Neuronal stem cell (in vitro differentiated cells): ENCODE results near the gene TRABD.

Experiments
- DNase-seq: peaks from one replicate; pipeline ENCODE4 v3.0.0-alpha.2; 2013; ENCODE audit warnings: low spot score
- H2AFZ ChIP-seq: one replicate; pipeline ENCODE4 v1.6.1; 2013; ENCODE audit warnings: mild to moderate bottlenecking, low read length, inconsistent platforms
- H2AK5ac ChIP-seq: 2 replicates; pipeline ENCODE4 v1.6.1; 2013; ENCODE audit warnings: low read depth, mild to moderate bottlenecking, inconsistent platforms, low read length, moderate library complexity, mixed read lengths
- H2BK120ac ChIP-seq: 2 replicates; pipeline ENCODE4 v1.6.1; 2013; ENCODE audit warnings: low read depth, mild to moderate bottlenecking, inconsistent platforms, low read length, moderate library complexity, mixed read lengths
- H2BK12ac ChIP-seq: one replicate; pipeline ENCODE4 v1.6.1; 2013; ENCODE audit warnings: low read length, inconsistent platforms
- H2BK15ac ChIP-seq: 2 replicates; pipeline ENCODE4 v1.6.1; 2013; ENCODE audit warnings: mild to moderate bottlenecking, low read length, inconsistent platforms, mixed read lengths
- H2BK5ac ChIP-seq: one replicate; pipeline ENCODE4 v1.6.1; 2013; ENCODE audit warnings: inconsistent platforms, mild to moderate bottlenecking, low read length, moderate library complexity
- H3K14ac ChIP-seq: one replicate; pipeline ENCODE4 v1.6.1; 2013; ENCODE audit warnings: low read length, inconsistent platforms
- H3K18ac ChIP-seq: 2 replicates; pipeline ENCODE4 v1.6.1; 2013; ENCODE audit warnings: low read length, inconsistent platforms
- H3K23ac ChIP-seq: 2 replicates; pipeline ENCODE4 v1.6.1; 2013; ENCODE audit warnings: low read depth, mild to moderate bottlenecking, mixed read lengths, low read length, inconsistent platforms; ENCODE audit not compliant: poor library complexity
- H3K27ac ChIP-seq: replicated peaks from 3 replicates; pipeline ENCODE4 v1.5.1; 2013; ENCODE audit warnings: low read length, inconsistent platforms
- H3K27me3 ChIP-seq, 3 experiments: 2 replicates each; pipeline ENCODE4 v1.6.1; 2013; ENCODE audit warnings: low read length in 3 of 3, mild to moderate bottlenecking in 2 of 3, inconsistent platforms in 1 of 3, low read depth in 1 of 3, mixed read lengths in 1 of 3, moderate library complexity in 1 of 3; ENCODE audit not compliant: control insufficient read depth in 3 of 3, insufficient read depth in 3 of 3
- H3K36me3 ChIP-seq, 2 donors: replicated peaks in 1 of 2; 2 replicates each; pipeline ENCODE4 v1.6.1; 2013; ENCODE audit warnings: low read length in 2 of 2; ENCODE audit not compliant: control insufficient read depth in 2 of 2, insufficient read depth in 2 of 2
- H3K4ac ChIP-seq: 2 replicates; pipeline ENCODE4 v1.6.1; 2013; ENCODE audit warnings: inconsistent platforms, mild to moderate bottlenecking, low read length, moderate library complexity
- H3K4me1 ChIP-seq, 2 donors: 1 replicate in 1 of 2; 2 replicates in 1 of 2; pipeline ENCODE4 v1.6.1; 2013; ENCODE audit warnings: low read length in 2 of 2, low read depth in 1 of 2; ENCODE audit not compliant: control insufficient read depth in 2 of 2, insufficient read depth in 1 of 2
- H3K4me2 ChIP-seq: one replicate; pipeline ENCODE4 v1.6.1; 2013; ENCODE audit warnings: mild to moderate bottlenecking, low read length, inconsistent platforms; ENCODE audit not compliant: insufficient read depth, poor library complexity, severe bottlenecking
- H3K4me3 ChIP-seq, 2 donors: 2 replicates each; pipeline ENCODE4 v1.5.1; 2013; ENCODE audit warnings: low read length in 2 of 2, mild to moderate bottlenecking in 2 of 2, inconsistent platforms in 1 of 2, moderate library complexity in 1 of 2
- H3K79me1 ChIP-seq: one replicate; pipeline ENCODE4 v1.6.1; 2013; ENCODE audit warnings: low read depth, mild to moderate bottlenecking, inconsistent platforms, low read length, moderate library complexity
- H3K9ac ChIP-seq: one replicate; pipeline ENCODE4 v1.6.1; 2013; ENCODE audit warnings: mild to moderate bottlenecking, low read depth, low read length, inconsistent platforms; ENCODE audit not compliant: poor library complexity
- H3K9me3 ChIP-seq, 2 donors: replicated peaks in 1 of 2; 2 replicates each; pipeline versions ENCODE3 to v1.6.1; 2013; ENCODE audit warnings: low read length in 2 of 2, mild to moderate bottlenecking in 2 of 2, inconsistent platforms in 1 of 2, low read depth in 1 of 2, mixed read lengths in 1 of 2, moderate library complexity in 1 of 2; ENCODE audit not compliant: control insufficient read depth in 2 of 2, insufficient read depth in 1 of 2
- H4K8ac ChIP-seq: one replicate; pipeline ENCODE4 v1.6.1; 2013; ENCODE audit warnings: low read depth, mild to moderate bottlenecking, inconsistent platforms, low read length, moderate library complexity
- H4K91ac ChIP-seq: one replicate; pipeline ENCODE4 v1.6.1; 2013; ENCODE audit warnings: low read length, low read depth, mild to moderate bottlenecking, inconsistent platforms; ENCODE audit not compliant: poor library complexity
- WGBS, 2 donors: extraction: QIAGEN DNeasy Blood & Tissue Kit; methylation state at CpG; one replicate each; pipeline ENCODE4 v1.1.7; 2013; ENCODE audit warnings: missing lambda C conversion rate in 2 of 2, mixed read lengths in 1 of 2; ENCODE audit not compliant: insufficient read length in 2 of 2, insufficient replicate concordance in 1 of 2; ENCODE audit errors: extremely low coverage in 2 of 2; 5-methylcytosine and 5-hydroxymethylcytosine counted together

Gene TRABD

GRCh38 chr22:50183141-50183971, 2.4 kb upstream of the TRABD start:
- H3K18ac ChIP-seq = peak overlapping the region; percentile 57
- H2BK12ac ChIP-seq = peak overlapping the region; percentile 41
- peak overlapping the region; percentile 89 for H3K14ac ChIP-seq
- H2BK15ac ChIP-seq = peak overlapping the region; percentile 58
- H3K4ac ChIP-seq = no peak overlapping the region
- H3K36me3 ChIP-seq = peaks cover 0 to under 1% of the 10 kb centered on the region in 2 donors
- peak overlapping the region; percentile 73 for H3K23ac ChIP-seq
- no peak overlapping the region for H3K27ac ChIP-seq
- peaks cover 9 to 15% of the 10 kb centered on the region in 2 donors for H3K4me1 ChIP-seq
- WGBS, 2 donors = no CpG with 5 or more reads among the region's 19 CpGs
- peak overlapping the region; percentile 93 for H2AK5ac ChIP-seq
- peak overlapping the region; percentile 80 for H2AFZ ChIP-seq
- H2BK120ac ChIP-seq = no peak overlapping the region
- H3K9me3 ChIP-seq = peaks cover 0 to 1% of the 10 kb centered on the region in 2 donors
- H3K4me3 ChIP-seq = no peak overlapping the region
- H3K79me1 ChIP-seq = peaks cover 8% of the 10 kb centered on the region
- H4K91ac ChIP-seq = no peak overlapping the region
- peaks cover 0 to 12% (median 0%) of the 10 kb centered on the region in 3 experiments for H3K27me3 ChIP-seq
- no peak for DNase-seq
- peak overlapping the region; percentile 53 for H2BK5ac ChIP-seq
- H3K4me2 ChIP-seq = no peak overlapping the region
- H4K8ac ChIP-seq = no peak overlapping the region
- H3K9ac ChIP-seq = no peak overlapping the region

DNA sequence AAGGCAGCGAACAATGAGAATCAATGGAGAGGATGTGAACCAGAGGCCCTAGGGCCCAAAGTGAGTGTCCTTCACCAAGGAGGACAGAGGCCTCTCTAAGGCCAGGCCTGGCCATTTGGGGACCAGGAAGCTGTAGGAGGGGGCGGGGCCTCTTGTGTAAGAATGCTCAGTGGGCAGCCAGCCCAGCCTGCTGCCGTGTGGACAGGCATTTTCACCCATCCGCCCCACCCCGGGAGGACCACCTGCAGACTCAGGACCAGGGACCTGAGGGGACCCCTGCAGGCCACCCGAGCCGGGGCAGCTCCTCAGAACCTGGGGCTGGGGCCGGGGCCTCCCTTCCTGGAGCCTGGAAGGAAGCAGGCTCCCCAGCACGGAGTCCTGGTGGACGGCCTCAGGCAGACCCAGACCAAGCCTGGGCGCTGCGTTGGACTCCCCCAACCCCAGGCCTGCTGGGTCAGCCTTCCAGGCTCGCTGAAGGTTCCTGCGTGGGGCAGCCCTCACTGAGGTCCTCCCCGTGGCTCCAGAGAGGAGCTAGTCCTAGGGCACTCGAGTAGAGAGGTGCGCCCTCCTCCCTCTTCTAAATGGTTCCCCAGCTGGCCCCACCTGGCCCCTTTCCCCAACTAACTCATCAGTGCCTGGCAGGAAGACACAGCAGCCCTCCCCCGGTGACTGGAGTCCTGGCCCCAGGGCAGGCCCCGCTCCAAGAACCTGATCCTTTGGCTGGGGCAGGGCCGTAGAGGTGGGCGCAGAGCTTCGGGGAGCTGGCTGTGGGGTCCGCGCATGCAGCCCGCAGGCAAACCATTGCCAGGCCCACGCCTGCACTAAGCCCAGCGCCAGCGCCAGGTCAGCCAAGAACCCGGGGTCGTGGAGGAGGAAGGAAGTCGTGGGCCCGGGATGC, 1.5 kb upstream of the TRABD start:
- Histone ChIP-seq H3K18ac (peak overlapping the region; percentile 93), H3K4me2 (peak overlapping the region; percentile 56), H3K14ac (peak overlapping the region; percentile 89), H2AFZ (peak overlapping the region; percentile 80), H3K27ac (no peak overlapping the region), H3K4ac (no peak overlapping the region), H3K23ac (peak overlapping the region; percentile 73), H3K9ac (peak overlapping the region; percentile 44), H3K27me3 (peaks cover 0 to 12% (median 0%) of the 10 kb centered on the region in 3 experiments), H3K4me3 (no peak overlapping the region), H3K9me3 (peaks cover 0 to 1% of the 10 kb centered on the region in 2 donors), H4K8ac (peak overlapping the region; percentile 82), H2BK12ac (peak overlapping the region; percentile 41), H2AK5ac (peak overlapping the region; percentile 96), H4K91ac (no peak overlapping the region), H3K4me1 (peaks cover 9 to 15% of the 10 kb centered on the region in 2 donors), H2BK120ac (no peak overlapping the region), H2BK5ac (peak overlapping the region; percentile 75), H3K36me3 (peaks cover 0 to 3% of the 10 kb centered on the region in 2 donors), H2BK15ac (peak overlapping the region; percentile 71), H3K79me1 (peaks cover 8% of the 10 kb centered on the region)
- no CpG with 5 or more reads among the region's 32 CpGs for WGBS, 2 donors
- no peak for DNase-seq

- Histone ChIP-seq H2AK5ac (peak overlapping the region; percentile 96), H3K9ac (peak overlapping the region; percentile 80), H3K4me3 (peak overlapping the region; percentile 56 to 74), H3K14ac (peak overlapping the region; percentile 89), H3K36me3 (peaks cover 0 to 3% of the 10 kb centered on the region in 2 donors), H3K4ac (no peak overlapping the region), H3K18ac (peak overlapping the region; percentile 93), H3K23ac (peak overlapping the region; percentile 87), H3K4me2 (peak overlapping the region; percentile 56), H2BK12ac (peak overlapping the region; percentile 84), H2BK5ac (no peak overlapping the region), H3K79me1 (peaks cover 8% of the 10 kb centered on the region), H4K8ac (peak overlapping the region; percentile 65), H3K9me3 (no peaks in the 10 kb centered on the region), H3K27ac (no peak overlapping the region), H2BK15ac (peak overlapping the region; percentile 98), H4K91ac (no peak overlapping the region), H3K4me1 (peaks cover 6 to 13% of the 10 kb centered on the region in 2 donors), H3K27me3 (peaks cover 0 to 12% (median 0%) of the 10 kb centered on the region in 3 experiments), H2BK120ac (no peak overlapping the region), H2AFZ (peak overlapping the region; percentile 91)
- WGBS, 2 donors = no CpG with 5 or more reads among the region's 63 CpGs
- DNase-seq = no peak
These were observed 775 bp upstream of the TRABD start for GRCh38 chr22:50184902-50185374.
